OCI-LY1 (cell line): Measurements from ENCODE around the gene GRIK3.

Source experiments
- H2AFZ ChIP-seq: fragments of 200-600 bp; sonication (generic), shearing (Covaris generic); 2 replicates; pipeline ENCODE4 v1.6.0; 2014; ENCODE audit warnings: antibody characterized with exemption, mild to moderate bottlenecking, low read length
- H3F3A ChIP-seq: fragments of 200-600 bp; sonication (generic), shearing (Covaris generic); 2 replicates; pipeline ENCODE4 v1.6.0; 2014; ENCODE audit warnings: mild to moderate bottlenecking, antibody characterized with exemption, low read length, moderate library complexity; ENCODE audit not compliant: insufficient read depth
- H3K27ac ChIP-seq: fragments of 200-600 bp; sonication (generic); 2 replicates; pipeline ENCODE4 v1.5.1; 2014; ENCODE audit warnings: low read length, mixed run types, mild to moderate bottlenecking, low read depth; ENCODE audit not compliant: poor library complexity, severe bottlenecking
- H3K27me3 ChIP-seq: fragments of 200-600 bp; sonication (generic); 2 replicates; pipeline ENCODE4 v1.6.0; 2014; ENCODE audit warnings: antibody characterized with exemption, mild to moderate bottlenecking, low read length, moderate library complexity; ENCODE audit not compliant: insufficient read depth
- H3K36me3 ChIP-seq: fragments of 200-600 bp; sonication (generic); 2 replicates; pipeline ENCODE4 v1.6.1; 2014; ENCODE audit warnings: mild to moderate bottlenecking, antibody characterized with exemption, low read length, moderate library complexity, mixed read lengths; ENCODE audit not compliant: insufficient read depth
- H3K4me1 ChIP-seq: fragments of 200-600 bp; sonication (generic); 2 replicates; pipeline ENCODE4 v1.5.1; 2014; ENCODE audit warnings: mild to moderate bottlenecking, low read length, moderate library complexity; ENCODE audit not compliant: insufficient read depth, severe bottlenecking
- H3K4me2 ChIP-seq: fragments of 200-600 bp; sonication (generic), shearing (Covaris generic); 2 replicates; pipeline ENCODE4 v1.6.1; 2014; ENCODE audit warnings: low read length
- H3K4me3 ChIP-seq: fragments of 200-600 bp; sonication (generic); 2 replicates; pipeline ENCODE4 v1.5.1; 2014; ENCODE audit warnings: low read length, low read depth, mild to moderate bottlenecking, mixed read lengths; ENCODE audit not compliant: poor library complexity, severe bottlenecking
- H3K79me2 ChIP-seq: fragments of 200-600 bp; shearing (Covaris generic); 2 replicates; pipeline ENCODE4 v1.6.1; 2016; ENCODE audit warnings: mixed run types, low read length, mixed read lengths; ENCODE audit not compliant: insufficient read depth
- H3K9ac ChIP-seq: fragments of 200-600 bp; sonication (generic), shearing (Covaris generic); 2 replicates; pipeline ENCODE4 v1.6.1; 2014; ENCODE audit warnings: mild to moderate bottlenecking, low read length, mixed read lengths
- H3K9me2 ChIP-seq: fragments of 200-600 bp; sonication (generic), shearing (Covaris generic); 2 replicates; pipeline ENCODE4 v1.6.1; 2014; ENCODE audit warnings: low read depth, mild to moderate bottlenecking, low read length, mixed read lengths
- H3K9me3 ChIP-seq: fragments of 200-600 bp; shearing (Covaris generic); 2 replicates; pipeline ENCODE4 v1.6.1; 2014; ENCODE audit warnings: low read length, mixed read lengths
- H4K20me1 ChIP-seq: fragments of 200-600 bp; sonication (generic), shearing (Covaris generic); 2 replicates; pipeline ENCODE4 v1.6.0; 2016; ENCODE audit warnings: mild to moderate bottlenecking, low read length; ENCODE audit not compliant: insufficient read depth
- EZH2 ChIP-seq: fragments of 200-600 bp; sonication (generic), shearing (Covaris generic); IDR thresholded peaks from 2 replicates; pipeline ENCODE4 v1.8.0; 2017; ENCODE audit warnings: borderline replicate concordance, mixed run types, mild to moderate bottlenecking, antibody characterized with exemption, low read length, moderate library complexity, mixed read lengths
- TF ChIP-seq, protein P1 (sequence below): fragments of 200-600 bp; sonication (generic), shearing (Covaris generic); IDR thresholded peaks from 2 replicates; pipeline ENCODE4 v1.5.1; 2017; ENCODE audit warnings: mild to moderate bottlenecking, antibody characterized with exemption, low read length, moderate library complexity, mixed read lengths

The GRIK3 gene

DNA sequence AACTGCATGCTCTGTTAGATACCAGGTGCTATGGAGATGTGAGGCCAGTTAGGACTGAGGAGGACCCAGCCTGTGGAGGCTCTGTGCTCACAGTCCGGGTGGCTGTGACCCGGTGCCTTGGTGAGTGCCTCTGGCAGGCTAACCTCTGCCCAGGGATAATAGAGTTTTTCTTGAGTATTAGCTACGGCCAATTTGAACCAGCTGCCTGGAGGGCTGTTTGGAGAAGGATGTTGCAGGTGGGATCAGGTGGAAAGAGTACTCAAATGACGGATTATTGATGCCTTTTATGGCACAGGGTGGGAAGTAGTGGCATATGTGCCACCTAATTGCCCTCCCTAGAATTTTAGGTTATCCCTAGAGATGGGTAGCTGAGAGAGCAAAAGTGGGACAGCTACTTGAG lies 182.7 kb downstream of the GRIK3 start:
- H3K36me3 ChIP-seq = no peaks in the 10 kb centered on the region
- H3K9me3 ChIP-seq = no peaks in the 10 kb centered on the region
- H3K27ac ChIP-seq = no peak overlapping the region
- no peak overlapping the region for H3K9ac ChIP-seq
- H3K4me2 ChIP-seq = no peak overlapping the region
- no peaks in the 10 kb centered on the region for H3K9me2 ChIP-seq
- H3K4me3 ChIP-seq = no peak overlapping the region
- H2AFZ ChIP-seq = no peak overlapping the region
- H4K20me1 ChIP-seq = no peaks in the 10 kb centered on the region
- no peaks in the 10 kb centered on the region for H3F3A ChIP-seq
- no peaks in the 10 kb centered on the region for H3K27me3 ChIP-seq
- TF ChIP-seq EZH2 = no peak
- no peaks in the 10 kb centered on the region for H3K4me1 ChIP-seq
- no peaks in the 10 kb centered on the region for H3K79me2 ChIP-seq

DNA sequence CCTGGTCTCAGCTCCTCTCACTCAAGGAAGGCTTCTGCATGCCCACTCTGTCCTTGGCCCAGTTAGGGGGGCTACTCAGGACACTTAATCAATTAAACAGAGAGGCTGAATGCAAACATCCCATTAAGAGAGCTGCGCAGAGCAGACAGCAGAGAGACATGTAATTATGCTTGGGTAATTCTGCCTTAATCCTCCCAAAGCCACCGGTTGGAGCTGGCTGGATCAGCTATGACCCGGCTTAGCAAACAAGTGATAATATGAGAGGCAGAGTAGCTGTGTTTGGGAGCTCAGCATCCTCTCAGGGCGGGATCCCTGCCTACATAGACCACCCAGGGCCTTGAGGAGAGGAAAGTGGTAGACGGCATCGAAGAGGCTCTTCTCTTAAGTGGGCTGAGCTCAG lies 183.2 kb downstream of the GRIK3 start:
- Histone ChIP-seq H3F3A (no peaks in the 10 kb centered on the region), H3K27ac (no peak overlapping the region), H3K4me2 (no peak overlapping the region), H3K36me3 (no peaks in the 10 kb centered on the region), H3K9me2 (no peaks in the 10 kb centered on the region), H3K4me1 (no peaks in the 10 kb centered on the region), H3K9ac (no peak overlapping the region), H4K20me1 (no peaks in the 10 kb centered on the region), H3K4me3 (no peak overlapping the region), H3K27me3 (no peaks in the 10 kb centered on the region), H3K79me2 (no peaks in the 10 kb centered on the region), H2AFZ (no peak overlapping the region), H3K9me3 (no peaks in the 10 kb centered on the region)
- no peak for TF ChIP-seq EZH2
- TF ChIP-seq, protein P1, sequence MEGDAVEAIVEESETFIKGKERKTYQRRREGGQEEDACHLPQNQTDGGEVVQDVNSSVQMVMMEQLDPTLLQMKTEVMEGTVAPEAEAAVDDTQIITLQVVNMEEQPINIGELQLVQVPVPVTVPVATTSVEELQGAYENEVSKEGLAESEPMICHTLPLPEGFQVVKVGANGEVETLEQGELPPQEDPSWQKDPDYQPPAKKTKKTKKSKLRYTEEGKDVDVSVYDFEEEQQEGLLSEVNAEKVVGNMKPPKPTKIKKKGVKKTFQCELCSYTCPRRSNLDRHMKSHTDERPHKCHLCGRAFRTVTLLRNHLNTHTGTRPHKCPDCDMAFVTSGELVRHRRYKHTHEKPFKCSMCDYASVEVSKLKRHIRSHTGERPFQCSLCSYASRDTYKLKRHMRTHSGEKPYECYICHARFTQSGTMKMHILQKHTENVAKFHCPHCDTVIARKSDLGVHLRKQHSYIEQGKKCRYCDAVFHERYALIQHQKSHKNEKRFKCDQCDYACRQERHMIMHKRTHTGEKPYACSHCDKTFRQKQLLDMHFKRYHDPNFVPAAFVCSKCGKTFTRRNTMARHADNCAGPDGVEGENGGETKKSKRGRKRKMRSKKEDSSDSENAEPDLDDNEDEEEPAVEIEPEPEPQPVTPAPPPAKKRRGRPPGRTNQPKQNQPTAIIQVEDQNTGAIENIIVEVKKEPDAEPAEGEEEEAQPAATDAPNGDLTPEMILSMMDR = no peak

DNA sequence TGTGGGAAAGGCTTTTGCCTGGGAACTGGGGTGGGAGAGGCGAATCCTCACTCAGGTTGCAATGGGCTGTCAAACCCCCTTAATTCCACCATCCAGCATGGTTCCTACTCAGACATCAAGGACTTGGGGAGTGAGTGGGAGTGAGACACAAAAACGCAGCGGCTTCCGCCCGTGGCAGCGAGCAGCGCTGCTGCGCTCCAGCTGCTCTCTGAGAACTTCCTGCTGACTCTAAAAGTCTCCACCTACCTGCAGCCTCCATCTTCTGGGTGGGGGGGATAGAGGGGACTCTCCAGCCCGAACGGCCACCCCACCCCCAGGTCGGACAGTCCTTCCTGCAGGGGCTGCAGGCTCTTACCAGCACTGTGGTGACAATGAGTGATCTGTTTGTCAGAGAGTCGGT lies 184.4 kb downstream of the GRIK3 start:
- no peaks in the 10 kb centered on the region for H3K4me1 ChIP-seq

DNA sequence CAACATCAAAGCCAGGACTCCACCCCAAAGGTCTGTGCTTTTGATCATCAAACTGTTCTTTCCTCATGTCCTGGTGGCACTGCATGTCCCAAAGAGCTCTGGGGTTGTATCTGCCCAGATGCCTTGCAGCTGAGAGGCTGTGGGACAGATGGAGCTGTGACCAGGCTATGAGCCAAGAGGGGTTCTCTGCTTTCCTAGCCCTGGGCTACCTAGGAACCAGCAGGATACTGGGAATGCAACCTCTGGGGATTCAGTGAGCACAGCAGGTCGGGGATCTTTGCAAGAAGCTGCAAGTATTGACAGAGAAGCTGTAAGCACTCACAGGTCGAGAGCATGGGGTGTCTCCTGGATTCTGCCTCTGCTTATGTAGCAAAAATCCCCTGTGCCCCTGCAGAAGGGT lies 186.6 kb downstream of the GRIK3 start:
- Histone ChIP-seq H3F3A (no peaks in the 10 kb centered on the region), H2AFZ (no peak overlapping the region), H3K4me2 (no peak overlapping the region), H3K27me3 (no peaks in the 10 kb centered on the region), H3K9ac (no peak overlapping the region), H3K79me2 (no peaks in the 10 kb centered on the region), H3K9me2 (no peaks in the 10 kb centered on the region), H3K4me1 (no peaks in the 10 kb centered on the region), H3K9me3 (no peaks in the 10 kb centered on the region), H3K27ac (no peak overlapping the region), H3K4me3 (no peak overlapping the region), H4K20me1 (no peaks in the 10 kb centered on the region), H3K36me3 (no peaks in the 10 kb centered on the region)
- no peak for TF ChIP-seq EZH2
- TF ChIP-seq, protein P1 = no peak

More for the DNA sequence above, 184.4 kb downstream of the GRIK3 start:
- no peak overlapping the region for H3K4me2 ChIP-seq
- H3K27me3 ChIP-seq = no peaks in the 10 kb centered on the region
- H2AFZ ChIP-seq = no peak overlapping the region
- H3K9ac ChIP-seq = no peak overlapping the region
- H3K79me2 ChIP-seq = no peaks in the 10 kb centered on the region
- no peak overlapping the region for H3K27ac ChIP-seq
- no peak overlapping the region for H3K4me3 ChIP-seq
- H3K36me3 ChIP-seq = no peaks in the 10 kb centered on the region
- no peak for TF ChIP-seq EZH2
- TF ChIP-seq, protein P1 = no peak
- no peaks in the 10 kb centered on the region for H3K9me2 ChIP-seq
- no peaks in the 10 kb centered on the region for H3F3A ChIP-seq
- no peaks in the 10 kb centered on the region for H4K20me1 ChIP-seq
- H3K9me3 ChIP-seq = no peaks in the 10 kb centered on the region
